ENCODE data around the gene COL13A1. TPM values are rescaled to one million over a fixed set of nuclear protein-coding genes. Genes with fewer than 3 reads are reported as not detected.

The COL13A1 gene
- total and polyA plus RNA-seq, 12 donors: 0.54 to 7.6 (median 1.9) TPM

GRCh38 chr10:69791812-69792211, 9.9 kb upstream of the COL13A1 start:
- TF ChIP-seq POLR2A (IDR thresholded peaks at IDR 0.05) (no peak), CTCF (IDR thresholded peaks at IDR 0.05) (no peak)
- DNase-seq: no peak
- Histone ChIP-seq H3K4me1 (replicated peaks in 1 of 2) (no peaks in the 10 kb centered on the region), H3K9me3 (replicated peaks in 1 of 3) (no peaks in the 10 kb centered on the region), H3K36me3 (replicated peaks in 1 of 2) (no peaks in the 10 kb centered on the region), H3K27me3 (no peaks in the 10 kb centered on the region), H3K27ac (no peak overlapping the region), H3K4me3 (no peak overlapping the region)
- WGBS, 4 donors: 88 to 99% (median 93%) methylated on average over 5 of the region's 5 CpGs
- intact Hi-C loops (cut with DNase I): no loop called here

GRCh38 chr10:69792341-69792740, 9.4 kb upstream of the COL13A1 start:
- Histone ChIP-seq H3K9me3 (replicated peaks in 1 of 3) (no peaks in the 10 kb centered on the region), H3K27me3 (no peaks in the 10 kb centered on the region), H3K4me1 (replicated peaks in 1 of 2) (no peaks in the 10 kb centered on the region), H3K27ac (no peak overlapping the region), H3K4me3 (no peak overlapping the region), H3K36me3 (replicated peaks in 1 of 2) (no peaks in the 10 kb centered on the region)
- TF ChIP-seq CTCF (IDR thresholded peaks at IDR 0.05) (no peak), POLR2A (IDR thresholded peaks at IDR 0.05) (no peak)
- WGBS, 4 donors: 52 to 74% (median 65%) methylated on average over 1 of the region's 1 CpG
- intact Hi-C loops (cut with DNase I): no loop called here
- DNase-seq: no peak

DNA sequence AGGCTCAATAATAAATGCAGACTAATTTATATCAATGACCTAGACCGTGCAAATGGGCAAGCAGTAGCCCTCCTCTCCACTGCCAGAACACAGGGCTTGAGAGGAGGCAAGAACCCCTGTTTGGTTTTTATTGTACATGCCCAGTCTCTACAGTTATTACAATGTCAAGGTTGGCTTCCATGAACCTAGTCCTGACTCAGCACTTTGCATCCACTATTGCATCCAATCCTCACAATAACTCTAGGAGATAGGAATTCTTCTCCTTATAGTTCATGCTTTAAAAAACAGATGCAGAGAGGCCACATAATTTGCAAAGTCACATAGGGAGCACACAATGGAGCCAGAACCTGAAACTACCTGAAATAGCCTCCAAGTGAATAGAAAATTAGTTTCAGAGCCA, 7.0 kb upstream of the COL13A1 start:
- intact Hi-C loops (cut with DNase I): no loop called here
- TF ChIP-seq CTCF (IDR thresholded peaks at IDR 0.05) (no peak), POLR2A (IDR thresholded peaks at IDR 0.05) (no peak)
- Histone ChIP-seq H3K27ac (no peak overlapping the region), H3K9me3 (replicated peaks in 1 of 3) (no peaks in the 10 kb centered on the region), H3K4me1 (replicated peaks in 1 of 2) (no peaks in the 10 kb centered on the region), H3K36me3 (replicated peaks in 1 of 2) (no peaks in the 10 kb centered on the region), H3K27me3 (no peaks in the 10 kb centered on the region), H3K4me3 (no peak overlapping the region)
- 42 to 92% (median 84%) methylated on average over 1 of the region's 1 CpG for WGBS, 4 donors
- no peak for DNase-seq

DNA sequence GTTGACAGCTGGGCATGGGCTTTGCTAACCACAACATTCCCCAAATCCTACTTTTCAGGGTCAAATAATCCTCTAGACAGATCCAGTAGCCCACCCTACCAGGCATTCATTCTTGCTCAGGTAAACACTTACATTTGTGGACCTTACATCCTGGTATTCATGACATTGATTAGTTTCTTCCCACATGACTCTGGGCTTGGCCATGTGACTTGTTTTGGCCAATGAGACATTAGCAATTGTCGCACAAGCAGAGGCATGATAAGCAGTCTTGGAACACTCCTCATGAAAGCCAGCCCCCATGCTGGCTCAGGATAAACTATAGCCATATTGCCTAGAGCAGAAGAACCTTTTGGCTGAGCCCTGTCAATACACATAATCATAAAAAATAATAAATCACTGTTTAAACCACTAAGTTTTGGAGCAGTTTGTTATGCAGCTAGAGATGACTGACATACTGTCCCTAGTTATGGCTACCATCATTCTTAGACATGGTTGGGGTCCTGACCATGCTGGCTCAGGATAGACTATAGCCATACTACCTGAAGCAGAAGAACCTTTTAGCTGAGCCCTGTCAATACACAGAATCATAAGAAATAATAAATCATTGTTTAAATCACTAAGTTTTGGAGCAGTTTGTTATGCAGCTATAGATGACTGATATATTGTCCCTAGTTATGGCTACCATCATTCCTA, 6.3 kb upstream of the COL13A1 start:
- Histone ChIP-seq H3K36me3 (replicated peaks in 1 of 2) (no peaks in the 10 kb centered on the region), H3K4me1 (replicated peaks in 1 of 2) (no peaks in the 10 kb centered on the region), H3K27ac (no peak overlapping the region), H3K9me3 (replicated peaks in 1 of 3) (no peaks in the 10 kb centered on the region), H3K4me3 (no peak overlapping the region), H3K27me3 (no peaks in the 10 kb centered on the region)
- no peak for DNase-seq
- TF ChIP-seq CTCF (IDR thresholded peaks at IDR 0.05): no peak
- no peak for TF ChIP-seq POLR2A (IDR thresholded peaks at IDR 0.05)
- 0 to 100% (median 71%) methylated on average over 1 of the region's 1 CpG for WGBS, 4 donors
- intact Hi-C loops (cut with DNase I): no loop called here

Data from adrenal gland (tissue), 12 donors.